Liver (tissue), 9 donors: ENCODE results near the gene SYNGR4. TPM values are rescaled to one million over a fixed set of nuclear protein-coding genes. Genes with fewer than 3 reads are reported as not detected.

Experiments used
- DNase-seq: peaks from one replicate; pipeline ENCODE4 v3.0.0-alpha.2; 2017; ENCODE audit warnings: low spot score
- H3K27ac ChIP-seq, 2 donors: one replicate each; pipeline ENCODE4 v1.7.0; 2013; ENCODE audit warnings: inconsistent platforms in 2 of 2, low read length in 2 of 2, control low read depth in 1 of 2, low read depth in 1 of 2, mild to moderate bottlenecking in 1 of 2
- H3K27me3 ChIP-seq, 4 donors: one replicate each; pipeline versions ENCODE4 v1.6.1 to v1.7.0; 2013; ENCODE audit warnings: low read length in 3 of 4, inconsistent platforms in 1 of 4, mild to moderate bottlenecking in 1 of 4, moderate library complexity in 1 of 4; ENCODE audit not compliant: control insufficient read depth in 4 of 4, insufficient read depth in 4 of 4
- H3K36me3 ChIP-seq, 4 donors: one replicate each; pipeline versions ENCODE4 v1.6.1 to v1.7.0; 2013; ENCODE audit warnings: low read length in 3 of 4, mild to moderate bottlenecking in 3 of 4, low read depth in 1 of 4, moderate library complexity in 1 of 4; ENCODE audit not compliant: control insufficient read depth in 4 of 4, insufficient read depth in 3 of 4
- H3K4me1 ChIP-seq, 4 donors: one replicate each; pipeline versions ENCODE4 v1.6.1 to v1.7.0; 2013; ENCODE audit warnings: low read length in 3 of 4, mild to moderate bottlenecking in 3 of 4, moderate library complexity in 1 of 4; ENCODE audit not compliant: control insufficient read depth in 4 of 4, insufficient read depth in 4 of 4
- H3K4me3 ChIP-seq, 3 donors: one replicate each; pipeline versions ENCODE4 v1.6.1 to v1.7.0; 2013; ENCODE audit warnings: low read length in 3 of 3, control low read depth in 1 of 3, low read depth in 1 of 3, mild to moderate bottlenecking in 1 of 3
- H3K9ac ChIP-seq, 2 donors: one replicate each; pipeline ENCODE4 v1.7.0; 2013; ENCODE audit warnings: low read length in 2 of 2, mild to moderate bottlenecking in 2 of 2, moderate library complexity in 2 of 2, control low read depth in 1 of 2, low read depth in 1 of 2
- H3K9me3 ChIP-seq, 4 donors: one replicate each; pipeline versions ENCODE4 v1.6.1 to v1.7.0; 2013; ENCODE audit warnings: low read length in 3 of 4; ENCODE audit not compliant: control insufficient read depth in 4 of 4
- EGR1 ChIP-seq, 2 donors: IDR thresholded peaks; 2 replicates each; pipeline ENCODE4 v1.6.1; 2016 to 2018; ENCODE audit warnings: antibody characterized with exemption in 2 of 2, low read depth in 2 of 2
- FOXA1 ChIP-seq: IDR thresholded peaks from 2 replicates; pipeline ENCODE4 v1.6.1; 2016; ENCODE audit warnings: antibody characterized with exemption
- FOXA2 ChIP-seq: IDR thresholded peaks from 2 replicates; pipeline ENCODE4 v1.6.1; 2016; ENCODE audit warnings: antibody characterized with exemption
- GABPA ChIP-seq, 2 donors: IDR thresholded peaks in 1 of 2; conservative IDR thresholded peaks in 1 of 2; 2 replicates each; pipeline ENCODE4 v1.6.1; 2016; ENCODE audit warnings: antibody characterized with exemption in 2 of 2, mild to moderate bottlenecking in 1 of 2, moderate library complexity in 1 of 2
- HNF4G ChIP-seq: IDR thresholded peaks from 2 replicates; pipeline ENCODE4 v1.6.1; 2016; ENCODE audit warnings: antibody characterized with exemption
- JUND ChIP-seq, 2 donors: IDR thresholded peaks; 2 replicates each; pipeline ENCODE4 v1.6.1; 2016; ENCODE audit warnings: antibody characterized with exemption in 2 of 2
- NR2F2 ChIP-seq: IDR thresholded peaks from 2 replicates; pipeline ENCODE4 v1.6.1; 2016; ENCODE audit warnings: antibody characterized with exemption
- RXRA ChIP-seq, 2 donors: IDR thresholded peaks; 2 replicates each; pipeline ENCODE4 v1.6.1; 2017 to 2018; ENCODE audit warnings: antibody characterized with exemption in 2 of 2, mild to moderate bottlenecking in 1 of 2
- SP1 ChIP-seq: IDR thresholded peaks from 2 replicates; pipeline ENCODE4 v1.6.1; 2018; ENCODE audit warnings: antibody characterized with exemption, mild to moderate bottlenecking
- TAF1 ChIP-seq: conservative IDR thresholded peaks from 2 replicates; pipeline ENCODE4 v1.6.1; 2016; ENCODE audit warnings: antibody characterized with exemption, mild to moderate bottlenecking
- YY1 ChIP-seq: IDR thresholded peaks from 2 replicates; pipeline ENCODE4 v1.6.1; 2016; ENCODE audit warnings: antibody characterized with exemption, mild to moderate bottlenecking
- WGBS: extraction: QIAGEN DNeasy Blood & Tissue Kit; methylation state at CpG from one replicate; pipeline ENCODE4 v1.1.7; 2013; 5-methylcytosine and 5-hydroxymethylcytosine counted together
- polyA plus RNA-seq, 2 donors: library from polyadenylated mRNA; stranded (reverse) in 1 of 2; unstranded in 1 of 2; fragments of 200-250 nt in 1 of 2; fragments of >200 nt in 1 of 2; fragmentation: Nextera tagmentation in 1 of 2; extraction: Ambion mirVana in 1 of 2; gene quantifications; one replicate each; pipeline versions ENCODE4 v1.2.1 to v1.2.3, GENCODE V29; 2013 to 2015
- total RNA-seq, 2 donors: library from RNA; depleted of rRNA; stranded (reverse); fragments of >200 nt; gene quantifications; one replicate each; pipeline ENCODE4 v1.2.3, GENCODE V29; 2014
- TF ChIP-seq, protein P1 (sequence below): IDR thresholded peaks from 2 replicates; pipeline ENCODE4 v1.6.1; 2016; ENCODE audit warnings: antibody characterized with exemption, mild to moderate bottlenecking
- TF ChIP-seq, protein P2 (sequence below): IDR thresholded peaks from 2 replicates; pipeline ENCODE4 v1.6.1; 2016; ENCODE audit warnings: antibody characterized with exemption
- TF ChIP-seq, protein P3 (sequence below): IDR thresholded peaks from 2 replicates; pipeline ENCODE4 v1.6.1; 2016; ENCODE audit warnings: antibody characterized with exemption
- TF ChIP-seq, protein P4 (sequence below): fragments of 150-350 bp; IDR thresholded peaks from 2 replicates; pipeline ENCODE4 v1.5.1; 2017; ENCODE audit warnings: improper control_type of control experiment, low read depth, low read length; ENCODE audit not compliant: missing input control
- TF ChIP-seq, protein P5 (sequence below): IDR thresholded peaks from 2 replicates; pipeline ENCODE4 v1.6.1; 2016; ENCODE audit warnings: antibody characterized with exemption
- donor health status: healthy.
- donor health status: healthy.
- donor health status: healthy.
- donor health status: healthy.
- donor health status: healthy.

Gene SYNGR4
- total and polyA plus RNA-seq, 4 donors, result 0.09 TPM; not detected in 3

DNA sequence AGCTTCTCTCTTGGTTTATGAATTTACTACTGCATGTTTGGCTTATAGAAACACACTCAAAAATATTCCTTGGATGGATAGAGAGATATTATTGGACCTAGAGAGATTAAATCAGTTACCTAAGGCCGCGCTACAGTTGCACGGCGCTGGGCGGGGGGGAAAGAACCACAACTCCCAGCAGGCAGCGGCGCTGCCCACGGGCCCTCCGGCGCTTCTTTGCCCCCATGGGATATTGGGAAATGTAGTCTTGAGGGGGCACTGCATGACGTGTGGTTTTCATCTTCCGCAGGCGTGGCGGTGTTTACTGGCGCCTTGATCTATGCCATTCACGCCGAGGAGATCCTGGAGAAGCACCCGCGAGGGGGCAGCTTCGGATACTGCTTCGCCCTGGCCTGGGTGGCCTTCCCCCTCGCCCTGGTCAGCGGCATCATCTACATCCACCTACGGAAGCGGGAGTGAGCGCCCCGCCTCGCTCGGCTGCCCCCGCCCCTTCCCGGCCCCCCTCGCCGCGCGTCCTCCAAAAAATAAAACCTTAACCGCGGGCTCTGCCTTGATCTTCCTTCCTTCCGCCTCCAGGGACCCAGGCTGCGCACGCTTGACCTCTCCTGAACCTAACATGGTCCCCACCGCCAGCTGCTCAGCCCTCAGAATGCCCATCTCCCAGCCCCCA, 34.0 kb upstream of the SYNGR4 start (continued):
- peak; percentile 62 for TF ChIP-seq YY1
- TF ChIP-seq, protein P1, sequence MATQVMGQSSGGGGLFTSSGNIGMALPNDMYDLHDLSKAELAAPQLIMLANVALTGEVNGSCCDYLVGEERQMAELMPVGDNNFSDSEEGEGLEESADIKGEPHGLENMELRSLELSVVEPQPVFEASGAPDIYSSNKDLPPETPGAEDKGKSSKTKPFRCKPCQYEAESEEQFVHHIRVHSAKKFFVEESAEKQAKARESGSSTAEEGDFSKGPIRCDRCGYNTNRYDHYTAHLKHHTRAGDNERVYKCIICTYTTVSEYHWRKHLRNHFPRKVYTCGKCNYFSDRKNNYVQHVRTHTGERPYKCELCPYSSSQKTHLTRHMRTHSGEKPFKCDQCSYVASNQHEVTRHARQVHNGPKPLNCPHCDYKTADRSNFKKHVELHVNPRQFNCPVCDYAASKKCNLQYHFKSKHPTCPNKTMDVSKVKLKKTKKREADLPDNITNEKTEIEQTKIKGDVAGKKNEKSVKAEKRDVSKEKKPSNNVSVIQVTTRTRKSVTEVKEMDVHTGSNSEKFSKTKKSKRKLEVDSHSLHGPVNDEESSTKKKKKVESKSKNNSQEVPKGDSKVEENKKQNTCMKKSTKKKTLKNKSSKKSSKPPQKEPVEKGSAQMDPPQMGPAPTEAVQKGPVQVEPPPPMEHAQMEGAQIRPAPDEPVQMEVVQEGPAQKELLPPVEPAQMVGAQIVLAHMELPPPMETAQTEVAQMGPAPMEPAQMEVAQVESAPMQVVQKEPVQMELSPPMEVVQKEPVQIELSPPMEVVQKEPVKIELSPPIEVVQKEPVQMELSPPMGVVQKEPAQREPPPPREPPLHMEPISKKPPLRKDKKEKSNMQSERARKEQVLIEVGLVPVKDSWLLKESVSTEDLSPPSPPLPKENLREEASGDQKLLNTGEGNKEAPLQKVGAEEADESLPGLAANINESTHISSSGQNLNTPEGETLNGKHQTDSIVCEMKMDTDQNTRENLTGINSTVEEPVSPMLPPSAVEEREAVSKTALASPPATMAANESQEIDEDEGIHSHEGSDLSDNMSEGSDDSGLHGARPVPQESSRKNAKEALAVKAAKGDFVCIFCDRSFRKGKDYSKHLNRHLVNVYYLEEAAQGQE, result peak; percentile 18
- peak; percentile 29 for TF ChIP-seq SP1
- peak in 1 of 2 donors; percentile 52 for TF ChIP-seq GABPA (IDR thresholded peaks at IDR 0.05 in 1 of 2, conservative IDR thresholded peaks at IDR 0.05 in 1 of 2)
- TF ChIP-seq, protein P2, sequence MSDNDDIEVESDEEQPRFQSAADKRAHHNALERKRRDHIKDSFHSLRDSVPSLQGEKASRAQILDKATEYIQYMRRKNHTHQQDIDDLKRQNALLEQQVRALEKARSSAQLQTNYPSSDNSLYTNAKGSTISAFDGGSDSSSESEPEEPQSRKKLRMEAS, result peak; percentile 38
- TF ChIP-seq TAF1, result no peak
- no peak for TF ChIP-seq EGR1 (IDR thresholded peaks at IDR 0.05; ENCODE audit: low read depth in 2 of 2)
- TF ChIP-seq FOXA1, result peak; percentile 35
- TF ChIP-seq HNF4G, result no peak

DNA sequence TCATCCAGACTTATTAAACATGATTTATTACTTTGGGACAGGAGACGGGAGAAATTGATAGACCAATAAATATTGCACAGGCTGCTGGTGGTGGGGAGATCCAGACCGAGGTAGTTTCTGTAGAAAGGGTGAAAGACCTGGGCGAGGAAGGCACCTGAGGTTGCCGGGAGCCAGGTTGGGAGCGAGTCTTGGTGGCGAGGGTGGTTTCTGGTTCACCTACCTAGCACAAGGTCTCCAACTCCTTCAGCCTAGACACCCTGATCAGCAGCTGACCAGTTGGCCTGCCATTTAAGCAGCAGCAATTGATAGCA, 31.9 kb upstream of the SYNGR4 start:
- Histone ChIP-seq H3K27ac (peak overlapping the region; percentile 56 to 84), H3K9ac (peak overlapping the region in 1 of 2 donors; percentile 58), H3K36me3 (peaks cover 0 to 1% (median 0%) of the 10 kb centered on the region in 4 donors), H3K4me3 (no peak overlapping the region), H3K27me3 (no peaks in the 10 kb centered on the region), H3K9me3 (no peaks in the 10 kb centered on the region), H3K4me1 (peaks cover 2 to 28% (median 14%) of the 10 kb centered on the region in 4 donors)
- WGBS, result 53% methylated on average over 6 of the region's 6 CpGs
- TF ChIP-seq, protein P3, sequence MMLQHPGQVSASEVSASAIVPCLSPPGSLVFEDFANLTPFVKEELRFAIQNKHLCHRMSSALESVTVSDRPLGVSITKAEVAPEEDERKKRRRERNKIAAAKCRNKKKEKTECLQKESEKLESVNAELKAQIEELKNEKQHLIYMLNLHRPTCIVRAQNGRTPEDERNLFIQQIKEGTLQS, result no peak
- TF ChIP-seq FOXA2, result no peak
- TF ChIP-seq NR2F2, result no peak
- no peak for TF ChIP-seq GABPA (IDR thresholded peaks at IDR 0.05 in 1 of 2, conservative IDR thresholded peaks at IDR 0.05 in 1 of 2)
- no peak for TF ChIP-seq JUND (IDR thresholded peaks at IDR 0.05)
- no peak for TF ChIP-seq EGR1 (IDR thresholded peaks at IDR 0.05; ENCODE audit: low read depth in 2 of 2)
- TF ChIP-seq, protein P4, sequence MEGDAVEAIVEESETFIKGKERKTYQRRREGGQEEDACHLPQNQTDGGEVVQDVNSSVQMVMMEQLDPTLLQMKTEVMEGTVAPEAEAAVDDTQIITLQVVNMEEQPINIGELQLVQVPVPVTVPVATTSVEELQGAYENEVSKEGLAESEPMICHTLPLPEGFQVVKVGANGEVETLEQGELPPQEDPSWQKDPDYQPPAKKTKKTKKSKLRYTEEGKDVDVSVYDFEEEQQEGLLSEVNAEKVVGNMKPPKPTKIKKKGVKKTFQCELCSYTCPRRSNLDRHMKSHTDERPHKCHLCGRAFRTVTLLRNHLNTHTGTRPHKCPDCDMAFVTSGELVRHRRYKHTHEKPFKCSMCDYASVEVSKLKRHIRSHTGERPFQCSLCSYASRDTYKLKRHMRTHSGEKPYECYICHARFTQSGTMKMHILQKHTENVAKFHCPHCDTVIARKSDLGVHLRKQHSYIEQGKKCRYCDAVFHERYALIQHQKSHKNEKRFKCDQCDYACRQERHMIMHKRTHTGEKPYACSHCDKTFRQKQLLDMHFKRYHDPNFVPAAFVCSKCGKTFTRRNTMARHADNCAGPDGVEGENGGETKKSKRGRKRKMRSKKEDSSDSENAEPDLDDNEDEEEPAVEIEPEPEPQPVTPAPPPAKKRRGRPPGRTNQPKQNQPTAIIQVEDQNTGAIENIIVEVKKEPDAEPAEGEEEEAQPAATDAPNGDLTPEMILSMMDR, result no peak
- TF ChIP-seq TAF1, result no peak
- TF ChIP-seq HNF4G, result no peak
- TF ChIP-seq, protein P1, result no peak
- TF ChIP-seq RXRA (IDR thresholded peaks at IDR 0.05), result no peak
- no peak for TF ChIP-seq SP1
- TF ChIP-seq, protein P5, sequence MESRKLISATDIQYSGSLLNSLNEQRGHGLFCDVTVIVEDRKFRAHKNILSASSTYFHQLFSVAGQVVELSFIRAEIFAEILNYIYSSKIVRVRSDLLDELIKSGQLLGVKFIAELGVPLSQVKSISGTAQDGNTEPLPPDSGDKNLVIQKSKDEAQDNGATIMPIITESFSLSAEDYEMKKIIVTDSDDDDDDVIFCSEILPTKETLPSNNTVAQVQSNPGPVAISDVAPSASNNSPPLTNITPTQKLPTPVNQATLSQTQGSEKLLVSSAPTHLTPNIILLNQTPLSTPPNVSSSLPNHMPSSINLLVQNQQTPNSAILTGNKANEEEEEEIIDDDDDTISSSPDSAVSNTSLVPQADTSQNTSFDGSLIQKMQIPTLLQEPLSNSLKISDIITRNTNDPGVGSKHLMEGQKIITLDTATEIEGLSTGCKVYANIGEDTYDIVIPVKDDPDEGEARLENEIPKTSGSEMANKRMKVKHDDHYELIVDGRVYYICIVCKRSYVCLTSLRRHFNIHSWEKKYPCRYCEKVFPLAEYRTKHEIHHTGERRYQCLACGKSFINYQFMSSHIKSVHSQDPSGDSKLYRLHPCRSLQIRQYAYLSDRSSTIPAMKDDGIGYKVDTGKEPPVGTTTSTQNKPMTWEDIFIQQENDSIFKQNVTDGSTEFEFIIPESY, result no peak
- no peak for TF ChIP-seq YY1
- TF ChIP-seq, protein P2, result no peak
- TF ChIP-seq FOXA1, result no peak
- no peak for DNase-seq
